Activated CD4-positive, alpha-beta memory T cell treated with anti-CD3 and anti-CD28 coated beads, Interleukin-2, amount 10 ng/mL, durations not matched to agents 7 days and 5 days (primary cell): ENCODE data around the gene CTSH. TPM values are rescaled to one million over a fixed set of nuclear protein-coding genes. Genes with fewer than 3 reads are reported as not detected.
A peak's percentile ranks its signal among the peaks of the same experiment; 100 is the strongest.
"Not testable (repeated sequence)": the region's sequence is repeated elsewhere in the genome, so short reads cannot be mapped to it uniquely, and the experiment has no call there.

Source experiments
- CTCF ChIA-PET: fragments of 350-600 bp; sonication (Branson Sonifier 250); formaldehyde crosslinking; loops from one replicate; lab custom pipeline; 2021; ENCODE audit warnings: antibody characterized with exemption, inconsistent platforms; lab: Charles Lee
- POLR2A ChIA-PET: fragments of 350-600 bp; sonication (Branson Sonifier 250); formaldehyde crosslinking; loops from one replicate; lab custom pipeline; 2021; ENCODE audit warnings: antibody characterized with exemption; lab: Charles Lee
- DNase-seq: peaks from one replicate; pipeline ENCODE4 v3.0.0-alpha.2; 2020
- H3K27ac Mint-ChIP-seq: one replicate; pipeline ENCODE4 v1.8.0; 2021; ENCODE audit warnings: mild to moderate bottlenecking, mixed read lengths
- H3K27me3 Mint-ChIP-seq: one replicate; pipeline ENCODE4 v1.8.0; 2021; ENCODE audit warnings: mixed read lengths
- H3K36me3 Mint-ChIP-seq: one replicate; pipeline ENCODE4 v1.8.0; 2021; ENCODE audit warnings: low read depth, mixed read lengths
- H3K4me1 Mint-ChIP-seq: one replicate; pipeline ENCODE4 v1.8.0; 2021; ENCODE audit warnings: mixed read lengths
- H3K4me3 Mint-ChIP-seq: one replicate; pipeline ENCODE4 v1.8.0; 2021; ENCODE audit warnings: mild to moderate bottlenecking, mixed read lengths
- H3K9me3 Mint-ChIP-seq: one replicate; pipeline ENCODE4 v1.8.0; 2021; ENCODE audit warnings: mixed read lengths
- total RNA-seq, 2 experiments: library from RNA; stranded (reverse); gene quantifications; one replicate each; pipeline ENCODE4 v1.2.3, GENCODE V29; 2021

Gene CTSH
- total RNA-seq, 2 experiments from 2014 or later = 257 to 273 TPM

- Mint-ChIP-seq H3K27ac (no peak overlapping the region), H3K4me1 (peaks cover 38% of the 10 kb centered on the region), H3K27me3 (no peaks in the 10 kb centered on the region), H3K4me3 (no peak overlapping the region), H3K9me3 (no peaks in the 10 kb centered on the region), H3K36me3 (peaks cover 79% of the 10 kb centered on the region)
- ChIA-PET POLR2A (interaction anchor here (0.7 to 1.4 kb wide), 3 partner anchors 8 to 58 kb away, joined by 3 to 5 read pairs (median 3); no protein-coding TSS in a partner anchor), CTCF (no interaction called here)
- no peak for DNase-seq
Observed at GRCh38 chr15:78931439-78932257, 13.2 kb downstream of the CTSH start.

GRCh38 chr15:78930577-78931388 is 14.1 kb downstream of the CTSH start:
- ChIA-PET CTCF (no interaction called here), POLR2A (interaction anchor here (0.7 to 1.4 kb wide), 3 partner anchors 9 to 57 kb away, joined by 3 to 5 read pairs (median 3); no protein-coding TSS in a partner anchor)
- no peak for DNase-seq
- no peaks in the 10 kb centered on the region for H3K9me3 Mint-ChIP-seq
- H3K36me3 Mint-ChIP-seq = peaks cover 77% of the 10 kb centered on the region
- no peaks in the 10 kb centered on the region for H3K27me3 Mint-ChIP-seq
- peaks cover 29% of the 10 kb centered on the region for H3K4me1 Mint-ChIP-seq
- H3K4me3 Mint-ChIP-seq = no peak overlapping the region
- peak overlapping the region; percentile 47 for H3K27ac Mint-ChIP-seq

- no peaks in the 10 kb centered on the region for H3K27me3 Mint-ChIP-seq
- POLR2A ChIA-PET = interaction anchor here (1.0 to 1.4 kb wide), 2 partner anchors 10 to 14 kb away, joined by 3 to 5 read pairs; no protein-coding TSS in a partner anchor
- H3K4me3 Mint-ChIP-seq = no peak overlapping the region
- peaks cover 82% of the 10 kb centered on the region for H3K36me3 Mint-ChIP-seq
- H3K4me1 Mint-ChIP-seq = peaks cover 22% of the 10 kb centered on the region
- H3K27ac Mint-ChIP-seq = no peak overlapping the region
- CTCF ChIA-PET = no interaction called here
- DNase-seq = no peak
- H3K9me3 Mint-ChIP-seq = no peaks in the 10 kb centered on the region
Observed at GRCh38 chr15:78929536-78930264, 15.1 kb downstream of the CTSH start.

- DNase-seq = no peak
- CTCF ChIA-PET = no interaction called here
- H3K4me3 Mint-ChIP-seq = no peak overlapping the region
- POLR2A ChIA-PET = no interaction called here
- peaks cover 20% of the 10 kb centered on the region for H3K4me1 Mint-ChIP-seq
- peaks cover 81% of the 10 kb centered on the region for H3K36me3 Mint-ChIP-seq
- no peaks in the 10 kb centered on the region for H3K27me3 Mint-ChIP-seq
- H3K9me3 Mint-ChIP-seq = no peaks in the 10 kb centered on the region
- no peak overlapping the region for H3K27ac Mint-ChIP-seq
Observed at GRCh38 chr15:78928616-78929093, 16.2 kb downstream of the CTSH start.

- H3K27me3 Mint-ChIP-seq, H3K4me3 Mint-ChIP-seq, CTCF ChIA-PET, H3K9me3 Mint-ChIP-seq, POLR2A ChIA-PET, H3K27ac Mint-ChIP-seq, DNase-seq: not testable (repeated sequence)
- Mint-ChIP-seq H3K4me1 (peaks cover 17% of the 10 kb centered on the region), H3K36me3 (peaks cover 79% of the 10 kb centered on the region)
Observed at GRCh38 chr15:78928176-78928575, 16.7 kb downstream of the CTSH start.

- Mint-ChIP-seq H3K4me1 (peaks cover 10% of the 10 kb centered on the region), H3K4me3 (no peak overlapping the region), H3K27me3 (no peaks in the 10 kb centered on the region), H3K9me3 (no peaks in the 10 kb centered on the region), H3K27ac (no peak overlapping the region), H3K36me3 (peaks cover 77% of the 10 kb centered on the region)
- no peak for DNase-seq
- CTCF ChIA-PET = interaction anchor here (1.1 kb wide), 1 partner anchor 52 kb away, joined by 3 read pairs; no protein-coding TSS in a partner anchor
- POLR2A ChIA-PET = interaction anchor here (2.1 to 2.5 kb wide), 2 partner anchors 10 to 12 kb away, joined by 6 to 12 read pairs; no protein-coding TSS in a partner anchor
Observed at GRCh38 chr15:78927077-78927790, 17.6 kb downstream of the CTSH start.

- no peaks in the 10 kb centered on the region for H3K27me3 Mint-ChIP-seq
- no peak overlapping the region for H3K27ac Mint-ChIP-seq
- H3K36me3 Mint-ChIP-seq = peaks cover 77% of the 10 kb centered on the region
- POLR2A ChIA-PET = interaction anchor here (0.7 to 2.5 kb wide), 4 partner anchors 10 to 16 kb away, joined by 3 to 12 read pairs (median 4); no protein-coding TSS in a partner anchor
- H3K4me1 Mint-ChIP-seq = peaks cover 9% of the 10 kb centered on the region
- no peak for DNase-seq
- H3K9me3 Mint-ChIP-seq = no peaks in the 10 kb centered on the region
- H3K4me3 Mint-ChIP-seq = no peak overlapping the region
- CTCF ChIA-PET = interaction anchor here (1.1 kb wide), 1 partner anchor 53 kb away, joined by 3 read pairs; no protein-coding TSS in a partner anchor
Observed at GRCh38 chr15:78925956-78926743, 18.7 kb downstream of the CTSH start.

GRCh38 chr15:78925076-78925624 is 19.7 kb downstream of the CTSH start:
- ChIA-PET CTCF (no interaction called here), POLR2A (interaction anchor here (0.7 to 2.5 kb wide), 6 partner anchors 8 to 19 kb away, joined by 3 to 12 read pairs (median 3); partner anchors contain the start of gene CTSH)
- H3K27ac Mint-ChIP-seq = no peak overlapping the region
- H3K4me1 Mint-ChIP-seq = peaks cover 7% of the 10 kb centered on the region
- H3K4me3 Mint-ChIP-seq = no peak overlapping the region
- DNase-seq = no peak
- H3K27me3 Mint-ChIP-seq = no peaks in the 10 kb centered on the region
- H3K36me3 Mint-ChIP-seq = peaks cover 76% of the 10 kb centered on the region
- H3K9me3 Mint-ChIP-seq = no peaks in the 10 kb centered on the region

- Mint-ChIP-seq H3K27ac (peak overlapping the region; percentile 32), H3K4me1 (peaks cover 7% of the 10 kb centered on the region), H3K4me3 (no peak overlapping the region), H3K36me3 (peaks cover 75% of the 10 kb centered on the region), H3K27me3 (no peaks in the 10 kb centered on the region), H3K9me3 (no peaks in the 10 kb centered on the region)
- CTCF ChIA-PET = no interaction called here
- POLR2A ChIA-PET = interaction anchor here (0.6 to 1.2 kb wide), 4 partner anchors 10 to 396 kb away, joined by 3 read pairs; partner anchors contain the start of gene CTSH
- DNase-seq = no peak
Observed at GRCh38 chr15:78923480-78924360, 21.1 kb downstream of the CTSH start.

GRCh38 chr15:78923015-78923414 is 21.8 kb downstream of the CTSH start:
- no peak overlapping the region for H3K4me3 Mint-ChIP-seq
- H3K27me3 Mint-ChIP-seq = no peaks in the 10 kb centered on the region
- H3K36me3 Mint-ChIP-seq = peaks cover 76% of the 10 kb centered on the region
- peak overlapping the region; percentile 21 for H3K27ac Mint-ChIP-seq
- ChIA-PET POLR2A (interaction anchor here (1.6 kb wide), 1 partner anchor 13 kb away, joined by 6 read pairs; no protein-coding TSS in a partner anchor), CTCF (interaction anchor here (0.6 kb wide), 1 partner anchor 13 kb away, joined by 3 read pairs; no protein-coding TSS in a partner anchor)
- peaks cover 7% of the 10 kb centered on the region for H3K4me1 Mint-ChIP-seq
- no peak for DNase-seq
- H3K9me3 Mint-ChIP-seq = no peaks in the 10 kb centered on the region
